ENCODE results near the gene DTYMK.

The DTYMK gene

DNA sequence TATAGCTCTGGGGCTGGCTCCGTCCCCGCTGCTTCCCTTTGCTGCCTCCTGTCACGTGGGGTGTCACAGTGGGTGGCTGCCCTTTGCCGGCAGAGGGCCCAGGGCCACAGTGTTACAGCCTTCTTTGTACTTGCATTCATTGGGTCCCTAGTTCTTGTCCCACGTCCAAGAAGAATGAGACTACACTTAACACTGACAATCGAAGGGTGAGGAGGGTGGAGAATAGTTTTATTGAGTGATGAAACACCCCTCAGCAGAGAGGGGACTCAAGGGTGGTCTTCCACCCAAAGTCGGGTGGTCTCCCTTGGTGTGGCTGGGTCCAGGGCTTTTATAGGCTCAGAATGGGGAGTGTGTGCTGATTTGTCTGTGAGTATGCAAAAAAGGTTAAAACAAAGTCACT is 47.2 kb downstream of the DTYMK start:
- Histone ChIP-seq H3K4me1 (ENCODE audit: control insufficient read depth, insufficient read depth, low read length) (no peaks in the 10 kb centered on the region), H3K27ac (ENCODE audit: extremely low read depth, low read depth, low read length) (no peak overlapping the region), H3K36me3 (ENCODE audit: control insufficient read depth in 2 of 2, insufficient read depth in 1 of 2, low read length in 2 of 2) (peaks cover 0 to 30% of the 10 kb centered on the region in 2 experiments; a peak in 2 of 3 replicates), H3K4me3 (ENCODE audit: low read depth, low read length) (no peak overlapping the region), H3K9me3 (ENCODE audit: control insufficient read depth, insufficient read depth, low read depth, low read length) (no peaks in the 10 kb centered on the region)
- ChIA-PET CTCF (no interaction called here), POLR2A (no interaction called here)
- TF ChIP-seq ZFP3 (tag by site-specific recombination; IDR thresholded peaks at IDR 0.05; ENCODE audit: low read depth) (no peak), SETDB1 (IDR thresholded peaks at IDR 0.05; ENCODE audit: insufficient read length, low read length) (peak; percentile 84), ZNF670 (tag by site-specific recombination; IDR thresholded peaks at IDR 0.05; ENCODE audit: low read depth) (no peak), OSR2 (tag by site-specific recombination; IDR thresholded peaks at IDR 0.05) (no peak), ZNF558 (tag by site-specific recombination; IDR thresholded peaks at IDR 0.05) (no peak), EGR2 (tag by site-specific recombination; IDR thresholded peaks at IDR 0.05; ENCODE audit: low read depth) (no peak), ZNF76 (tag by site-specific recombination; IDR thresholded peaks at IDR 0.05; ENCODE audit: borderline replicate concordance, low read depth) (no peak), ZBTB21 (tag by site-specific recombination; IDR thresholded peaks at IDR 0.05) (no peak), ZNF843 (tag by site-specific recombination; IDR thresholded peaks at IDR 0.05) (no peak), ZNF473 (tag by site-specific recombination; IDR thresholded peaks at IDR 0.05) (no peak), ZNF174 (tag by site-specific recombination; IDR thresholded peaks at IDR 0.05) (no peak), TRIM28 (IDR thresholded peaks at IDR 0.05; ENCODE audit: borderline replicate concordance, low read length) (peak; percentile 65; the same call in 1 of the 2 replicates), ZNF529 (tag by site-specific recombination; IDR thresholded peaks at IDR 0.05; ENCODE audit: insufficient replicate concordance) (no peak)
- TF ChIP-seq, protein P1, sequence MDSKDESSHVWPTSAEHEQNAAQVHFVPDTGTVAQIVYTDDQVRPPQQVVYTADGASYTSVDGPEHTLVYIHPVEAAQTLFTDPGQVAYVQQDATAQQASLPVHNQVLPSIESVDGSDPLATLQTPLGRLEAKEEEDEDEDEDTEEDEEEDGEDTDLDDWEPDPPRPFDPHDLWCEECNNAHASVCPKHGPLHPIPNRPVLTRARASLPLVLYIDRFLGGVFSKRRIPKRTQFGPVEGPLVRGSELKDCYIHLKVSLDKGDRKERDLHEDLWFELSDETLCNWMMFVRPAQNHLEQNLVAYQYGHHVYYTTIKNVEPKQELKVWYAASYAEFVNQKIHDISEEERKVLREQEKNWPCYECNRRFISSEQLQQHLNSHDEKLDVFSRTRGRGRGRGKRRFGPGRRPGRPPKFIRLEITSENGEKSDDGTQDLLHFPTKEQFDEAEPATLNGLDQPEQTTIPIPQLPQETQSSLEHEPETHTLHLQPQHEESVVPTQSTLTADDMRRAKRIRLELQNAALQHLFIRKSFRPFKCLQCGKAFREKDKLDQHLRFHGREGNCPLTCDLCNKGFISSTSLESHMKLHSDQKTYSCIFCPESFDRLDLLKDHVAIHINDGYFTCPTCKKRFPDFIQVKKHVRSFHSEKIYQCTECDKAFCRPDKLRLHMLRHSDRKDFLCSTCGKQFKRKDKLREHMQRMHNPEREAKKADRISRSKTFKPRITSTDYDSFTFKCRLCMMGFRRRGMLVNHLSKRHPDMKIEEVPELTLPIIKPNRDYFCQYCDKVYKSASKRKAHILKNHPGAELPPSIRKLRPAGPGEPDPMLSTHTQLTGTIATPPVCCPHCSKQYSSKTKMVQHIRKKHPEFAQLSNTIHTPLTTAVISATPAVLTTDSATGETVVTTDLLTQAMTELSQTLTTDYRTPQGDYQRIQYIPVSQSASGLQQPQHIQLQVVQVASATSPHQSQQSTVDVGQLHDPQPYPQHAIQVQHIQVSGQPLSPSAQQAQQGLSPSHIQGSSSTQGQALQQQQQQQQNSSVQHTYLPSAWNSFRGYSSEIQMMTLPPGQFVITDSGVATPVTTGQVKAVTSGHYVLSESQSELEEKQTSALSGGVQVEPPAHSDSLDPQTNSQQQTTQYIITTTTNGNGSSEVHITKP (tag by site-specific recombination; IDR thresholded peaks at IDR 0.05): no peak
- TF ChIP-seq, protein P2, sequence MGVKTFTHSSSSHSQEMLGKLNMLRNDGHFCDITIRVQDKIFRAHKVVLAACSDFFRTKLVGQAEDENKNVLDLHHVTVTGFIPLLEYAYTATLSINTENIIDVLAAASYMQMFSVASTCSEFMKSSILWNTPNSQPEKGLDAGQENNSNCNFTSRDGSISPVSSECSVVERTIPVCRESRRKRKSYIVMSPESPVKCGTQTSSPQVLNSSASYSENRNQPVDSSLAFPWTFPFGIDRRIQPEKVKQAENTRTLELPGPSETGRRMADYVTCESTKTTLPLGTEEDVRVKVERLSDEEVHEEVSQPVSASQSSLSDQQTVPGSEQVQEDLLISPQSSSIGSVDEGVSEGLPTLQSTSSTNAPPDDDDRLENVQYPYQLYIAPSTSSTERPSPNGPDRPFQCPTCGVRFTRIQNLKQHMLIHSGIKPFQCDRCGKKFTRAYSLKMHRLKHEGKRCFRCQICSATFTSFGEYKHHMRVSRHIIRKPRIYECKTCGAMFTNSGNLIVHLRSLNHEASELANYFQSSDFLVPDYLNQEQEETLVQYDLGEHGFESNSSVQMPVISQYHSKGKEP (tag by site-specific recombination; IDR thresholded peaks at IDR 0.05): no peak

DNA sequence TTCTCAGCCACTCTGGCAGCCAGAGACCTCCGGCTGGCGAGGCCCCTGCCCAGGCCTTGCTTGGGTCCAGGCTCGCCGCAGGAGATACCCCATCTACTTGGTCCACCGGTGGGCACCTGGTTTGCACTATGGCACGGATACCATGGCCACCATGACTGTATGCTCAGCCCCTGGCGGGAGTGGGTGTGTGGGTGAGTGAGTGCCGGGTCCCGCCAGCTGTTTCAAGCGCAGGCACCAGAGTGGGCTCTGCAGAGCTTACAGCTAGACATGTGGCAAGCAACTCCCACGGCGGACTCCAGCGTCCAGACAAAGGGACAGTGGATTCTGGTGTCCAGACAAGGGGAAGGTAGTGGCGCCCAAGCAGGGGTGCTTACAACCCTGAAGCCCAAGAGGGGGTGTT is 47.7 kb downstream of the DTYMK start:
- Histone ChIP-seq H3K9me3 (ENCODE audit: control insufficient read depth, insufficient read depth, low read depth, low read length) (no peaks in the 10 kb centered on the region), H3K36me3 (ENCODE audit: control insufficient read depth in 2 of 2, insufficient read depth in 1 of 2, low read length in 2 of 2) (peaks cover 0 to 35% of the 10 kb centered on the region in 2 experiments; a peak in 2 of 3 replicates), H3K27ac (ENCODE audit: extremely low read depth, low read depth, low read length) (no peak overlapping the region), H3K4me1 (ENCODE audit: control insufficient read depth, insufficient read depth, low read length) (no peaks in the 10 kb centered on the region), H3K4me3 (ENCODE audit: low read depth, low read length) (peak overlapping the region; percentile 6)
- TF ChIP-seq ZNF621 (tag by site-specific recombination; IDR thresholded peaks at IDR 0.05) (no peak), ZNF48 (tag by site-specific recombination; IDR thresholded peaks at IDR 0.05) (no peak), ZNF701 (tag by site-specific recombination; IDR thresholded peaks at IDR 0.05) (no peak), ZNF624 (tag by site-specific recombination; IDR thresholded peaks at IDR 0.05) (no peak), ZFP41 (tag by site-specific recombination; IDR thresholded peaks at IDR 0.05; ENCODE audit: borderline replicate concordance) (no peak), ZNF658 (tag by site-specific recombination; IDR thresholded peaks at IDR 0.05) (no peak), YY2 (tag by site-specific recombination; IDR thresholded peaks at IDR 0.05) (no peak), SCRT1 (tag by site-specific recombination; IDR thresholded peaks at IDR 0.05; ENCODE audit: borderline replicate concordance) (no peak), ZNF555 (tag by site-specific recombination; conservative IDR thresholded peaks at IDR 0.05) (no peak), ZNF423 (tag by site-specific recombination; IDR thresholded peaks at IDR 0.05) (no peak), ZNF521 (tag by site-specific recombination; IDR thresholded peaks at IDR 0.05) (no peak)
- TF ChIP-seq, protein P3, sequence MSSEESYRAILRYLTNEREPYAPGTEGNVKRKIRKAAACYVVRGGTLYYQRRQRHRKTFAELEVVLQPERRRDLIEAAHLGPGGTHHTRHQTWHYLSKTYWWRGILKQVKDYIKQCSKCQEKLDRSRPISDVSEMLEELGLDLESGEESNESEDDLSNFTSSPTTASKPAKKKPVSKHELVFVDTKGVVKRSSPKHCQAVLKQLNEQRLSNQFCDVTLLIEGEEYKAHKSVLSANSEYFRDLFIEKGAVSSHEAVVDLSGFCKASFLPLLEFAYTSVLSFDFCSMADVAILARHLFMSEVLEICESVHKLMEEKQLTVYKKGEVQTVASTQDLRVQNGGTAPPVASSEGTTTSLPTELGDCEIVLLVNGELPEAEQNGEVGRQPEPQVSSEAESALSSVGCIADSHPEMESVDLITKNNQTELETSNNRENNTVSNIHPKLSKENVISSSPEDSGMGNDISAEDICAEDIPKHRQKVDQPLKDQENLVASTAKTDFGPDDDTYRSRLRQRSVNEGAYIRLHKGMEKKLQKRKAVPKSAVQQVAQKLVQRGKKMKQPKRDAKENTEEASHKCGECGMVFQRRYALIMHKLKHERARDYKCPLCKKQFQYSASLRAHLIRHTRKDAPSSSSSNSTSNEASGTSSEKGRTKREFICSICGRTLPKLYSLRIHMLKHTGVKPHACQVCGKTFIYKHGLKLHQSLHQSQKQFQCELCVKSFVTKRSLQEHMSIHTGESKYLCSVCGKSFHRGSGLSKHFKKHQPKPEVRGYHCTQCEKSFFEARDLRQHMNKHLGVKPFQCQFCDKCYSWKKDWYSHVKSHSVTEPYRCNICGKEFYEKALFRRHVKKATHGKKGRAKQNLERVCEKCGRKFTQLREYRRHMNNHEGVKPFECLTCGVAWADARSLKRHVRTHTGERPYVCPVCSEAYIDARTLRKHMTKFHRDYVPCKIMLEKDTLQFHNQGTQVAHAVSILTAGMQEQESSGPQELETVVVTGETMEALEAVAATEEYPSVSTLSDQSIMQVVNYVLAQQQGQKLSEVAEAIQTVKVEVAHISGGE (tag by site-specific recombination; conservative IDR thresholded peaks at IDR 0.05; ENCODE audit: low read depth): no peak
- CTCF ChIA-PET: interaction anchor here (1.4 to 1.7 kb wide), 3 partner anchors 8 to 26 kb away, joined by 4 to 5 read pairs (median 4); no protein-coding TSS in a partner anchor
- POLR2A ChIA-PET: interaction anchor here (0.6 to 2.5 kb wide), 2 partner anchors 26 to 47 kb away, joined by 5 to 17 read pairs; partner anchors contain the start of gene DTYMK
